Upper lobe of left lung (tissue), 6 donors: ENCODE data around the gene CIBAR2. TPM values are rescaled to one million over a fixed set of nuclear protein-coding genes. Genes with fewer than 3 reads are reported as not detected.

Source experiments
- ATAC-seq, 2 donors: fragments of 200-7000 bp; cut with Tn5 transposase; one replicate each; pipeline ENCODE4 v1.9.1; 2022; ENCODE audit warnings: mild to moderate bottlenecking in 2 of 2, moderate library complexity in 2 of 2; ENCODE audit not compliant: low FRiP score in 2 of 2
- DNase-seq, 2 donors: peaks; one replicate each; pipeline ENCODE4 v3.0.0-alpha.2; 2019 to 2020
- H3K27ac ChIP-seq, 4 donors: fragments of 200-600 bp; sonication (generic); one replicate each; pipeline ENCODE4 v1.5.1; 2016 to 2019
- H3K27me3 ChIP-seq, 4 donors: fragments of 200-600 bp; sonication (generic); one replicate each; pipeline ENCODE4 v1.5.1; 2017 to 2019
- H3K36me3 ChIP-seq, 4 donors: fragments of 200-600 bp; sonication (generic); one replicate each; pipeline ENCODE4 v1.5.1; 2016 to 2019
- H3K4me1 ChIP-seq, 4 donors: fragments of 200-600 bp; sonication (generic); one replicate each; pipeline ENCODE4 v1.5.1; 2018 to 2019
- H3K4me3 ChIP-seq, 4 donors: fragments of 200-600 bp; sonication (generic); one replicate each; pipeline ENCODE4 v1.5.1; 2017 to 2019; ENCODE audit warnings: mild to moderate bottlenecking in 2 of 4, moderate library complexity in 1 of 4
- H3K9me3 ChIP-seq, 4 donors: fragments of 200-600 bp; sonication (generic); one replicate each; pipeline ENCODE4 v1.5.1; 2018 to 2019
- CTCF ChIP-seq, 6 experiments: fragments of 450-650 bp in 4 of 6; fragments of 200-600 bp in 2 of 6; sonication (generic) in 2 of 6; IDR thresholded peaks; one replicate each; pipeline ENCODE4 v1.5.1; 2016 to 2019; ENCODE audit warnings: antibody characterized with exemption in 6 of 6
- EP300 ChIP-seq, 4 donors: sonication (generic); formaldehyde crosslinking; IDR thresholded peaks; one replicate each; pipeline ENCODE4 v1.5.1; 2017; ENCODE audit warnings: antibody characterized with exemption in 4 of 4, control low read depth in 2 of 4
- POLR2A ChIP-seq, 4 donors: fragments of 450-650 bp; IDR thresholded peaks; one replicate each; pipeline ENCODE4 v1.5.1; 2016 to 2017; ENCODE audit warnings: antibody characterized with exemption in 4 of 4, mild to moderate bottlenecking in 2 of 4
- POLR2AphosphoS5 ChIP-seq, 2 donors: sonication (generic); formaldehyde crosslinking; IDR thresholded peaks; one replicate each; pipeline ENCODE4 v1.5.1; 2017; ENCODE audit warnings: antibody characterized with exemption in 2 of 2
- WGBS, 2 donors: methylation state at CpG; one replicate each; pipeline ENCODE4 v1.1.5; 2017 to 2018; 5-methylcytosine and 5-hydroxymethylcytosine counted together
- total RNA-seq, 6 donors: library from RNA; depleted of rRNA in 4 of 6; stranded (reverse); fragments of >200 nt in 4 of 6; gene quantifications; one replicate each; pipeline versions ENCODE4 v1.1.0 to v1.2.1, GENCODE V29; 2016 to 2021
- donor health status: DM: no; HTN: no; CAD: no; lungs with moderate emphysema.
- donor health status: DM: no; HTN: yes; CAD: no; lungs with severe emphysema.

CIBAR2 gene
- total RNA-seq, 6 donors from 2014 or later = 0.40 to 35.6 (median 9.9) TPM

- H3K4me1 ChIP-seq = peaks cover 0 to 8% (median 6%) of the 10 kb centered on the region in 4 donors
- no peak overlapping the region for H3K4me3 ChIP-seq
- H3K27me3 ChIP-seq = no peaks in the 10 kb centered on the region
- 85 to 90% methylated on average over 15 to 22 of the region's 22 CpGs for WGBS, 2 donors
- ATAC-seq = no peak
- no peak for TF ChIP-seq POLR2A (IDR thresholded peaks at IDR 0.05)
- TF ChIP-seq CTCF (IDR thresholded peaks at IDR 0.05) = no peak
- no peak for TF ChIP-seq EP300 (IDR thresholded peaks at IDR 0.05)
- no peak for TF ChIP-seq POLR2AphosphoS5 (IDR thresholded peaks at IDR 0.05)
- H3K36me3 ChIP-seq = peaks cover 4 to 65% (median 30%) of the 10 kb centered on the region in 4 donors
- H3K27ac ChIP-seq = no peak overlapping the region
- DNase-seq = no peak
- H3K9me3 ChIP-seq = no peaks in the 10 kb centered on the region
Measured at GRCh38 chr16:85079785-85080570, 32.3 kb downstream of the CIBAR2 start.

DNA sequence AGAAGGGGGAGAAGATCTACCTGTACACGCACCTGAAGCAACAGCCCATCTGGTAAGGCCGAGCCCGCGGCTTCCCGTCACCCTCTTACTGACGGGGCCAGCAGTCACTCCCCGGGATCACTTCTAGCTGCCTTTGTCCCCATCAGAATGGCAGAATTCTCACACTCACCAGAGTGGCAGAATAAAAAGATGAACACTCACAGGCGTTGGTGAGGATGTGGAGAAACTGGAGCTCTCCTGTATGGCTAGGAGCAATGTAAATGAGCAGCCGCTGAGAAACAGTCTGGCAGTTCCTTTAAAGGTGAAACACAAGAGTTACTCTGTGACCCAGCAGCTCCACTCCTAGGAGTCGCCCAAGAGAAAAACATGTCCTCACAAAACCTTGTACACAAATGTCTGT is 33.3 kb downstream of the CIBAR2 start:
- peaks cover 0 to 8% (median 6%) of the 10 kb centered on the region in 4 donors for H3K4me1 ChIP-seq
- no peak for TF ChIP-seq POLR2AphosphoS5 (IDR thresholded peaks at IDR 0.05)
- TF ChIP-seq EP300 (IDR thresholded peaks at IDR 0.05) = no peak
- no peak for TF ChIP-seq POLR2A (IDR thresholded peaks at IDR 0.05)
- TF ChIP-seq CTCF (IDR thresholded peaks at IDR 0.05) = no peak
- DNase-seq (no peak), ATAC-seq (no peak)
- H3K27me3 ChIP-seq = no peaks in the 10 kb centered on the region
- no peak overlapping the region for H3K27ac ChIP-seq
- peaks cover 4 to 68% (median 33%) of the 10 kb centered on the region in 4 donors for H3K36me3 ChIP-seq
- H3K4me3 ChIP-seq = no peak overlapping the region
- WGBS, 2 donors = 95 to 99% methylated on average over 10 of the region's 10 CpGs
- no peaks in the 10 kb centered on the region for H3K9me3 ChIP-seq

DNA sequence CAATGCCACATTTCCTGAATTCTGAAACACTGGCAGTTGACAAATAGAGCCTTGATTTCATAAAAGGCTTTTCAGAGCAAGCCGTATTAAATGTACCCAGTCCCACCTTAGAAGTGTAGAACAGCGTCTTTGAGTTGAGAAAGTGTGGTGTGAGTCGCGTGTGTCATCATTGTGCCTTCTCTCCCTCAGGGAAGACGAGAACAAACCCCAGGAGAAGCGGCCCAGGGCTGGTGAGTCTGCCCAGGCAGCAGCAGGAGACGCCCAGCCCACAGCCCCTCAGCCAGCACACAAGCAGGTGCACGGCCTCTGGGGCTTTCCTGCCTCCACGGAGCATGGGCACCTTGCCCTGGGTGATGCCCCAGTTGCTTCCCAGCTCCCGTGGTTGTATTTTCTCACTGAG is 34.0 kb downstream of the CIBAR2 start:
- Histone ChIP-seq H3K36me3 (peaks cover 4 to 72% (median 36%) of the 10 kb centered on the region in 4 donors), H3K27ac (no peak overlapping the region), H3K4me1 (peaks cover 0 to 8% (median 6%) of the 10 kb centered on the region in 4 donors), H3K4me3 (no peak overlapping the region), H3K9me3 (no peaks in the 10 kb centered on the region), H3K27me3 (no peaks in the 10 kb centered on the region)
- WGBS, 2 donors = 80 to 88% methylated on average over 6 to 10 of the region's 10 CpGs
- ATAC-seq (no peak), DNase-seq (no peak)
- no peak for TF ChIP-seq POLR2A (IDR thresholded peaks at IDR 0.05)
- no peak for TF ChIP-seq POLR2AphosphoS5 (IDR thresholded peaks at IDR 0.05)
- TF ChIP-seq CTCF (IDR thresholded peaks at IDR 0.05) = no peak
- TF ChIP-seq EP300 (IDR thresholded peaks at IDR 0.05) = no peak

- DNase-seq = no peak
- Histone ChIP-seq H3K9me3 (no peaks in the 10 kb centered on the region), H3K4me3 (no peak overlapping the region), H3K27me3 (no peaks in the 10 kb centered on the region), H3K36me3 (peaks cover 4 to 78% (median 39%) of the 10 kb centered on the region in 4 donors), H3K27ac (no peak overlapping the region), H3K4me1 (peaks cover 0 to 3% (median 2%) of the 10 kb centered on the region in 4 donors)
- ATAC-seq = no peak
- 82 to 94% methylated on average over 12 to 16 of the region's 16 CpGs for WGBS, 2 donors
- no peak for TF ChIP-seq POLR2AphosphoS5 (IDR thresholded peaks at IDR 0.05)
- no peak for TF ChIP-seq POLR2A (IDR thresholded peaks at IDR 0.05)
- TF ChIP-seq CTCF (IDR thresholded peaks at IDR 0.05) = no peak
- no peak for TF ChIP-seq EP300 (IDR thresholded peaks at IDR 0.05)
Measured at GRCh38 chr16:85077576-85078125, 34.6 kb downstream of the CIBAR2 start.
